Stimulated activated CD8-positive, alpha-beta memory T cell treated with anti-CD3 and anti-CD28 coated beads, Interleukin-12 subunit alpha, Interleukin-12 subunit beta, amount 100 ng/mL, for 4 hours (primary cell): ENCODE data around the gene FBXW8.

Experiments used
- DNase-seq: peaks from one replicate; pipeline ENCODE4 v3.0.0-alpha.2; 2020; ENCODE audit warnings: low read depth

The FBXW8 gene

DNA sequence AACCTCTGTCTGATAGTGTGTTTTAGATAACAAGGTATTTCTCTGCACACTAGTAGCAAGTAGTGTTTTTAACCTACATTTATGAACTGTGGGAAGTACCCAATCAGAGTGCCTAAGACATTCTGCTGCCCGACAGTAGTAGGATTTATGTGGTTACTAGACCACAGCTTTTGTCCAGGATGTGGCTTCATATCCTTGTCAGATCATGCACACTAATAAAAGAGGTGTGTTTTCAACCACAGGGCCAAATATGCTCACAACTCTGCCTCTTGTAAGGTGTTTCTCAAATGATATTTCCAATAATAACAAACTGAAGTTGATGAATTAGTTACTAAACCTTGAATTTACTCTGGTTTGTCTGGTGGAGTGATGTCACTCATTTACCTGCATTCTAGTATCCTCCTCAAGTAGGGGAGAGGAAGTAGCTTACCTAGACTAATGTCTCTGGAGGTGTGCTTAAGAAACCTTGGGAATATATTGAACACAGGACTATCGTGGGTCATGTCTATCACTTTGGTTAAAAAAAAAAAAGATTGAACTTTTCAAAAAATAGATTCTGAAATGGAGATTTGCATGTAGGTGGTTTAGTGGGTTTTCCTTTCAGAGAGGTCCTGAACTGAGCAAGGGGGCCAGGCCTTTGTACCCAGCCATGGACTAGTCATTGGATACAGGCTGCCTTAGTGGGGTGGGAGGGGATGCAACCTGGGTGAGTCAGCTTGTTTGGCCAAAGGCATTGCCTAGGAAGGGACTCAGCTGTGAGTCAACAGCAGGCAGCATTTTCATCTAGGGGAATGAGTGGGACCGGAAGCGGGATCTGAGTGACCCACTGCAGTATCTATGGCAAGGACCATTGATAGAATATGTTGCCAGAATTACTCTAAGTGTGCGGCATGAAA is 14.1 kb downstream of the FBXW8 start:
- no peak for DNase-seq

DNA sequence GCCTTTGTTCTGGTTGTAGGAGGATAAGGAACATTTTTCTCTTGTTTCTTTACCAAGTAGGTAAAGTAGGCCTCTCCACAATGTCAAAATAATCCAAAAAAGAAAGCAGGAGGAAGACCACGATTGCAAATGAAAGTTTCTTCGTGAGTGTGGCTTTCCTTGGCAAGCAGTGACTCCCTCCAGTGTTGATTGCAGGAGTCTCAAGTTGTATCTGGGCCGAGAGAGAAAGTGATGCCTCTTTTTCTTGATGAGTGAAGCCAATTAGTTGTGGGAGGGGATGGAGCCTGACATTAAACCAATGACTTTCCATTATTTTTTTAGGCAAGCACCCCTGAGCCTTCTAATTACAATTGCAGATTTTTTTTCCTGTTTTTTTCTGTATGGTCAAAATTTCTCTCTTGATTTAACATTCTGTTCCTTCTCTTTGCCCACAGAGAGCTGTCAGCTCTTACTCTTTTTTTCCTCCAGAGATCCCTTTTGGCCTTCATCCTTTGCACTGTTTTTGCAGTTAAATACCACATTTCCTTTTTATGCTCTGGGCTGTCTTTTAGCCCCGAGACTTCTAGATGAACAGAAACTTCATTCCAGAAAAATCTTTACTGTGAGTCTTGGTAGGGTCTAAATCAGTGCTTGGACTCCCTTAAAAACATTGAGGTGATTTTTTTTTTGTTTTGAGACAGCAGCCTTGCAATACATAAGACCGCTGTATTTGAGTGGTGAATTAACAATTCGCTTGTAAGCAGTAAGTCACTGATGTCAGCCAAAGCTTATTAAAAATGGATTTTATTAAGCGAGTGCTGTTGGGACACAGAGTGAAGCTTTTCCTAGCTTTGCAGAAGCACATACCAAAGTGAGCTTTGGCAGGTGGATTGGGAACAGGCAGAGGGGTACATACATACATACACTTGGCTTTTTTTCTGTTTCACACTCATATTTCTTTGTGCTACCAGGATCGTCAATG is 15.8 kb downstream of the FBXW8 start:
- DNase-seq: no peak

DNA sequence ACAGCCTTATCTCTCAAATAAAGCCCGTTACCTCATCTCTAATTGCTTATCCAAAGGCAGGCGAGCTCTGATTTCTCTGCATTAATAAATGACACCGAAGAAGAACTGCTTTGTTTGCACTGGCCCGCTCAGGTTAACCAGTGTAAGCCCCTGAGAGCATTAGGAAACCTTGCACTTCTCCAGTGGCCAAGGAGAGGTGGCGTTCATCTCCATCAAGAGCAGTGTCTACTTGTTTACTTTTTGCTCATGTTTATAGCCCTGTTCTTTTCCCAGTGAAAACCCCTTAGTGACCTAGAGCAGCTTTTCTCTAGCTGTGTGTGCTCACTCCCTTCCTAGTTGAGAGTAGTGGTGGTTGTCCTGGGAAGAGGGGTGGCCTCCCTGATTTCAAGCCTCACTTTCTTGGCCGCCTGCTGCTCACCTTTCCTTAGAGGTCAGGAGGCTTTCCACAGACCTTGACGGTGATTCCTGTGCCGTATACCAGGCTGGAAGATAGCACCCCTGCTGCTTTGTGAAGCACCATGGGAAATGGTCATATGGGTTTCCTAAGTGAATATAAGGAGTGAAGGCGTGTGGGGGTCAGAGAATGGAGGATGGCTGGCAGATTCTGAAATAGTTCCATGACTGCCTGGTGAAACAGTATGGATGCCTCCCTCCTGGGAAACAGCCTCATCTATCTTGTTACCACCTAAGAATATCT is 16.6 kb downstream of the FBXW8 start:
- no peak for DNase-seq

GRCh38 chr12:116928504-116928903 is 17.8 kb downstream of the FBXW8 start:
- no peak for DNase-seq

DNA sequence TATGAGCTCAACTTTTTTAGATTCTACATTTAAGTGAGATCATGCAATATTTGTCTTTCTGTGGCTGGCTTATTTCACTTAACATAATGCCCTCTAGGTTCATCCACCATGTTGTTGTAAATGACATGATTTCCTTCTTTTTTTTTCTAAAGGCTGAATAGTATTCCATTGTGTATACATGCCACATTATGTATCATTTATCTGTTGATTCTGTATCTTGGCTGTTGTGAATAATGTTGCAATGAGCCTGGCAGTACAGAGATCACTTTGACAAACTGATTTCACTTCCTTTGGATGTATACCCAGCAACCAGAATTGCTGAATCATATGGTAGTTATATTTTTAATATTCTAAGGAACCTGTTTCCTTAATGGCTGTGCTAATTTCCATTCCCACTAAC is 19.1 kb downstream of the FBXW8 start:
- no peak for DNase-seq

GRCh38 chr12:116931665-116932064 is 20.9 kb downstream of the FBXW8 start:
- no peak for DNase-seq

GRCh38 chr12:116933091-116933490 is 22.3 kb downstream of the FBXW8 start:
- no peak for DNase-seq

DNA sequence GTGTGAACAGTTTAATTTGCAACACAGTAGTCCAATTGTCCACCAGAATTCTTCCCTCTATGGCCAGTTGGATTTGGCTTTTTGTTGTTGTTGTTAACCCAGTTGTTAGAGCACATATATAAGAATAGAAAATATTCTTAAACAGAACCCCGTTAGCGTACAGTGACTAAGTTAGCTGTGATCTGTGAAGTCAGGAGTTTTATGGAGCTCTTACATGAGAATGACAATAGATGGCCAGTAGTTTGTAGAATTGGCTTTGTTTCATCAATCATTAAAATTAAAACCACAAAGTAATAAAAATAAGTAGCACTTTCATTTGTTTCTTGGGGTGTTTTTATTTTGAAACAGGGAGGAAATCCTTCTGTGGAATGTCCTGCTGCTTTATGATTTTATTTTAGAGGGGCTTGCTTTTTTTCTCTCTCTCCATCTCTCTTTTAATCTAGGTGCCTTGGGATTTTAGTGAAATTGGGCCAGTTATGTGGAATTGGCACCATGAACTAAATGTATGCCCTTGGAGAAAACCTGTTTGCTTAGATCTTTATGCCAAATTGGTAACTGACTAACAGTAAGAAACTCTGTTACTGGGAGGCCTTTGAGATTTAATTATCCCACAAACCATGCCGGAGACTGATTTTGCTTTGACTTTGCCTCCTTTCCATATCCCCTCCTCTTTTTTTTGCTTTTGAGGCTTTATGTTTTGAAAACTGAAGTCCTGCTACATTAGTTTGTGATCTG is 22.9 kb downstream of the FBXW8 start:
- DNase-seq: no peak

DNA sequence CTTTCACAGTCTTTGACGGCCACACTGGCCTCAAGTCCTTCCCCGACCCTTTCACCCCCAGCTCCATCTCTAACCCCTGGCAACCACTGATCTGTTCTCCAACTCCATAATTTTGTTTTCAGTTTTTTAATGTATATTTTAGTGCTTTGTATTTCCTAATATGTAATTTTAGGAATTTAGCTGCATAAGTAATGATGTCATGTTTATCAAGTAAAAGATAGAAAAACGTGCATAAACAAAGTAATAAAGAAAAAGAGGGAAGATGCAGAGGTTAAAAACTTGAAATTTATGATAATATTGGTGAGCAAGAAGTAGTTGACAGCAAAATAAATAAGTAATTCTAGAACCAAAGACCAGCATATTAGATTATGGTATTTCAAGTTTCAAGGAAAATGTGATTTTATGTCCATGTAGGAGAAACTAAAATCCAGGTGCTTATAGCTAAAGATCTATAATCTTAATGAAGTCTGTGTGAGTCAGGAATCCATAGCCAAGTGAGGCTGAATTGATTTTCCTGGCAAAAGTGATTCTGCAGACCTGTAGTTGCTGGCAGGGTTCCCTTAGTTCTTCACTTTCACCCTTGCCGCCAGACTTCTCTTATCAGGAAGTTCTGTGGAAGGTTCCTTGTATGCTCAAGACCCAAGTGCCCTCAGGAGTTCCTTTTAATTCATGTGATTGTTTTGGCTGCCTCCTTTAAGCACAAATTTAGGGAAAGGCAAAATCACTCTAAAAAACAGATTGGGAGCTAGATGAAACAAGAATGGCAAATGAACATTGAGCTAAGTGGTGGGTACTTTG is 24.4 kb downstream of the FBXW8 start:
- no peak for DNase-seq

- no peak for DNase-seq
Observed at GRCh38 chr12:116937640-116938039, 26.9 kb downstream of the FBXW8 start.

DNA sequence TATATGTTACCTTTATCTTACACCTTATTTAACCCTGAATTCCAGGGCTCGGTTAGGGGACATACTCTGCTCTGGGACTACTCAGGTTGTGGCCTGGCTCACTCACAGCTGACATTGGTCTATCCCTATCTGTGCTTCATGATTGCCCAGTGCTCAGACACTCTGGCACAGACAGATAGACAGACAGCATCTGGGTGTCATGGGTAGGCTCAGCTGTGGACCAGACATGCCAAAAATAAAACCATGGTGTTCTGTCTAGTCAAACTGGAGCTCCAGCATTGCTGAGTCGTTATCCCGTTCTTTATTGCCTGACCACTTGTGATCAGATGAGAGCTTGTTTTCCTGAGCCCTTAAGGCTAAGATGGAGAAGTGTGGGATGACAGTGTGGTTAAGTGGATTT is 29.0 kb downstream of the FBXW8 start:
- no peak for DNase-seq

DNA sequence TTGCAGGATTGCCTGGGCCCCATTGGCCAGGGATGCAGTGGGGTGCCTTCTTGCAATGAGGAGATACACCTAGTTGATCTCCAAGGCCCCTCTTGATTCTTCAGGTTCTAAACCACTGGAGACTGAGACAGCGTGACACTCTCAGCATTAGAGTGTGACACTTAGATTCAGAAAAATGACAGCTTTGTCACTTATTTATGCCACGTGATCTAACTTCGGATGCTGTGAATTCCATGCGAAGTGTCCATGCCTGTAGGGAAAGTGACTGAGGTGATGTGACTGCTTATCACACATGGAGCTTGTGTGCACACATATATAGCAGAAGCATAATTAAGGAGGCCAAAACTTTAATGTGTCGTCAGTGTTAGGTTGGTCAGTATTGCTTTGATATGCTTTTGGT is 30.4 kb downstream of the FBXW8 start:
- DNase-seq: no peak

- no peak for DNase-seq
Observed at GRCh38 chr12:116943419-116944372, 32.9 kb downstream of the FBXW8 start.

DNA sequence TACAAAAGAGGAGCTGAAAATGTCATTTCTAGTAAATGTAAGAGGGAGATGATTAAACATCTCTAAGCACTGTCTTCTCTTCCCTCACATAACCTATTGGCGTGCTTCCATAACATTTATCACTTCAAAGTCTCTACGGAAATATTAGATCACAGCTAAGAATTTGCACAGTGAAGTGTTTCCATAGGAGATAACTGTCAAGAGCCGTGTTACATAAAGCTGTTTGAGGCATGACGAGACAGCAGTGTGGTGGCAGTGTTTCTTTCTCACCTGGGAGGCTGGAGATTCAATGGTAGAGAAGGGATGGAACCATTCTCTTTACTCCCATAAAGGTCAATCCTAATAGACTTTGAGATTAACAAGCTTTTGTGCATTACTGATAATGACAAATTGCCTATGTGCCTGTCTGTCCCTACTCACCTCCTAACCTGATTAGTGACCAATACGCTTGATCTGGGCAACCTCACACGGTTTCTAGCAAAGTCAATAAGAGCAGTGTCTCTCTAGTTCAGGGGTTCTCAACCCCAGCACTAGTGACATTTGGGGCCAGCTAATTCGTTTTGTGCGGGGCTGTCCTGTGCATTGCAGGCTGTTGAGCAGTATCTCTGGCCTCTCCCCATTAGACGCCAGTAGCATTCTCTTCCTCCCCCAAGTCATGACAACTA is 35.3 kb downstream of the FBXW8 start:
- DNase-seq: no peak

DNA sequence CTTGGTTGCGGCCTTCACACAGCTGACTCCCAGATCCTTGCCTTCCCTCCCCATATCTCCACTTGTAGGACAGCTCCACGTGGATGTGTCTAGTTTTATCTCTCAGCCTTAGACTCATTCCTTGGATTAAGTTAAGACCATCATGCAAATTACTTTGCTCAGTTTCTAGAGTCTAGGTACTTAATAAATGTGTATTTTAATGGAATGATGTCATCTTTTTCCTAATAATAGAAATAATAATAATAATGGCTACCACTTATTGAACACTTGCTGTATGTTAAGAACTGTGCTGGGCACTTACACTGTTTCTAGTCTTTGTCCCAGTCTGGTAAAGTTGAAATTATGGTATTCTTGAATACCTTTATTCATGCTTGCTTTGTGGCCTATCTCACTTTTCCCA is 37.5 kb downstream of the FBXW8 start:
- no peak for DNase-seq

DNA sequence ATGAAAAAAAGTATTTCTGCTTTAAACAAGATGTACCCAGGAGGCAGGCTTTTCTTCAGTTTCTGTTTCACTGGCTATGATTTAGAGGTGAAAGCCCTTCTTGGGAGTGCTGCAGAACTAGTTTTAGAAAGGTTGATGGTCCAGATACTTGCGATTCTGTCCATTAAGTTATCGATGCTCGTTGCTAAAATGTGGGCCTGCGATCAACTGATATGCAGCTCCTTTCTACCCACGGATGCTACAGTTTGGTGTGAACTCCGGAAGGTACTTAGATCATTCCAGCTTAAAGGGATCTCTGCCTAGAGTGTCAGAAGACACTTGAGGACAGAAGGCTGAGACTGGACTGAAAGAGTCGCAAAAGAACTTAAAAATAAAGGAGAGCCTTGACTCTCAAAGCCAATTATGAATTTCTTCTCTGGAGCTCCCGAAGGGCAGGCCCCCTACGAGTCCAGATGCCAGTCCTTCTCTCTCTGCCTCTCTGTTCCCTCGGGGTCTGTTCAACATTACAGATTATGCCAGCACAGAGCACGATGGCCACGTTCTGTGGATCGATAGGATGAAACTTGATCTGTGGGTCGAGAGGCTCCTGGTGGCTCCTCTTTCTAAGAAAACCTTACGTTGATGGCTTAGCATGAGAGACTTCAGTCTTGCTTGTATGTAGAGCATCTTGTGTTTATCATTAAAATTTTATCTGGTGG is 40.0 kb downstream of the FBXW8 start:
- no peak for DNase-seq

- DNase-seq: no peak
Observed at GRCh38 chr12:116954710-116955381, 44.1 kb downstream of the FBXW8 start.
